Uterus (tissue), 2 donors: ENCODE measurements around the gene MTMR1.

ENCODE experiments used
- POLR2A ChIP-seq, 2 donors: fragments of 450-650 bp; IDR thresholded peaks; one replicate each; pipeline ENCODE4 v1.6.1; 2016; ENCODE audit warnings: antibody characterized with exemption in 2 of 2, mild to moderate bottlenecking in 1 of 2, moderate library complexity in 1 of 2
- TF ChIP-seq, protein P1 (sequence below), 4 experiments: fragments of 200-600 bp in 2 of 4; fragments of 450-650 bp in 2 of 4; sonication (generic) in 2 of 4; IDR thresholded peaks; one replicate each; pipeline ENCODE4 v1.5.1; 2016 to 2019; ENCODE audit warnings: antibody characterized with exemption in 4 of 4, mild to moderate bottlenecking in 2 of 4, moderate library complexity in 1 of 4

DNA sequence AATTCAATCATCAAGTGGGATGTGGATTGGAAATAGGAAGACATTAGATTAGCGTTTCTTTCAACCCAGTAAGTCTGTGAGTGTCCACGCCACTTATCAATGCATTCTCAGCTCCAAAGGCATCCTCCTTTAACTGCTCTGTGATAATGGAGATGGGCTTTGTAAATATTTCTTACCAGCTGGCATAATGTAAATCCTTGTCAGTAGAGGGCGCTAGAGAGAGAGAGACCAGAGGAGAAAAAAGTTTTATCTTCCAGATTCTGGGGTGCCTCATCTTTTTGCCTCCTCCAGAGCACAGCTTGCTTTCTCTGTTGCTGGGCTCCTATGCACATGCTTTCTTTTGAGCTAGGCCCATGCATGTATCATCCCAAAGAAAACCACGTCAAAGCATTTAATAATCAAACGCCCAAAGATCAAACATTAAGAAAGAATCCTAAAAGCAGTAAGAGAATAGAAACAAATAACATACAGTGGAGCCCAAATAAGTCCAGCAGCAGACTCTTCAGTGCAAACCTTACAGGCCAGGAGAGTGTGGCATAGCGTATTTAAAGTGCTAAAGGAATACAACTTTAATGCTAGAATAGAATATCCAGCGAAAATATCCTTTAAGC, 9.6 kb upstream of the MTMR1 start:
- TF ChIP-seq, protein P1, sequence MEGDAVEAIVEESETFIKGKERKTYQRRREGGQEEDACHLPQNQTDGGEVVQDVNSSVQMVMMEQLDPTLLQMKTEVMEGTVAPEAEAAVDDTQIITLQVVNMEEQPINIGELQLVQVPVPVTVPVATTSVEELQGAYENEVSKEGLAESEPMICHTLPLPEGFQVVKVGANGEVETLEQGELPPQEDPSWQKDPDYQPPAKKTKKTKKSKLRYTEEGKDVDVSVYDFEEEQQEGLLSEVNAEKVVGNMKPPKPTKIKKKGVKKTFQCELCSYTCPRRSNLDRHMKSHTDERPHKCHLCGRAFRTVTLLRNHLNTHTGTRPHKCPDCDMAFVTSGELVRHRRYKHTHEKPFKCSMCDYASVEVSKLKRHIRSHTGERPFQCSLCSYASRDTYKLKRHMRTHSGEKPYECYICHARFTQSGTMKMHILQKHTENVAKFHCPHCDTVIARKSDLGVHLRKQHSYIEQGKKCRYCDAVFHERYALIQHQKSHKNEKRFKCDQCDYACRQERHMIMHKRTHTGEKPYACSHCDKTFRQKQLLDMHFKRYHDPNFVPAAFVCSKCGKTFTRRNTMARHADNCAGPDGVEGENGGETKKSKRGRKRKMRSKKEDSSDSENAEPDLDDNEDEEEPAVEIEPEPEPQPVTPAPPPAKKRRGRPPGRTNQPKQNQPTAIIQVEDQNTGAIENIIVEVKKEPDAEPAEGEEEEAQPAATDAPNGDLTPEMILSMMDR (IDR thresholded peaks at IDR 0.05) = peak in 3 of 4 experiments; percentile 20 to 33 (median 28)
- TF ChIP-seq POLR2A (IDR thresholded peaks at IDR 0.05) = no peak
